NB4 (cell line): Measurements from ENCODE around the gene AFAP1.

Experiments
- DNase-seq: peaks from one replicate; pipeline ENCODE4 v3.0.0; 2010; ENCODE audit warnings: low read depth
- H3K4me3 ChIP-seq: one replicate; pipeline ENCODE4 v1.5.1; 2011; ENCODE audit warnings: mild to moderate bottlenecking, low read depth, low read length, moderate library complexity
- MYC ChIP-seq: IDR thresholded peaks from 2 replicates; pipeline ENCODE4 v1.6.1; 2011; ENCODE audit warnings: low read depth, low read length
- POLR2A ChIP-seq: IDR thresholded peaks from 2 replicates; pipeline ENCODE4 v1.6.1; 2011; ENCODE audit warnings: mild to moderate bottlenecking; ENCODE audit not compliant: insufficient read length; ENCODE audit errors: extremely low read depth
- TF ChIP-seq, protein P1 (sequence below): IDR thresholded peaks from 2 replicates; pipeline ENCODE4 v1.6.1; 2011; ENCODE audit warnings: low read depth, low read length
- TF ChIP-seq, protein P2 (sequence below): IDR thresholded peaks from one replicate; pipeline ENCODE4 v1.5.1; 2012; ENCODE audit warnings: low read depth, low read length

AFAP1 gene

DNA sequence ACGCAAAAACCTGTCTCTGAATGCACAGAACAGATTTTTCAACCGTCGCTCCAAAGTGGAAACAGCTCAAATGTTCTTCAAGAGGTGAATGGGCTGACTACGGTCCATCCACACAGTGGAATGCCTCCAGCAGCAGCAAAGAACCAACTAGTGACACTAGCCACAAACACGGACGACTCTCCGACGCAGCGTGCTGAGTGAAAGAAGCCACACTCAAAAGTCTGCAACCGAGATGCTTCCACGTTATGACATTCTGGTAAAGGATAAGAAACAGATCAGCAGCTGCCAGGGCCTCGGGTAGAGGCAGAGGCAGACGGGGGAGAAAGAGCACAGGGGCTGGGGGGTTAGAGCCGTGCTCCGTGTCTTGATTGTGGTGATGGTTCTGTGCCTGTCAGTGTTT is 125.2 kb downstream of the AFAP1 start:
- no peak for DNase-seq
- TF ChIP-seq, protein P1, sequence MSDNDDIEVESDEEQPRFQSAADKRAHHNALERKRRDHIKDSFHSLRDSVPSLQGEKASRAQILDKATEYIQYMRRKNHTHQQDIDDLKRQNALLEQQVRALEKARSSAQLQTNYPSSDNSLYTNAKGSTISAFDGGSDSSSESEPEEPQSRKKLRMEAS = no peak
- no peak for TF ChIP-seq POLR2A
- TF ChIP-seq MYC = no peak
- TF ChIP-seq, protein P2, sequence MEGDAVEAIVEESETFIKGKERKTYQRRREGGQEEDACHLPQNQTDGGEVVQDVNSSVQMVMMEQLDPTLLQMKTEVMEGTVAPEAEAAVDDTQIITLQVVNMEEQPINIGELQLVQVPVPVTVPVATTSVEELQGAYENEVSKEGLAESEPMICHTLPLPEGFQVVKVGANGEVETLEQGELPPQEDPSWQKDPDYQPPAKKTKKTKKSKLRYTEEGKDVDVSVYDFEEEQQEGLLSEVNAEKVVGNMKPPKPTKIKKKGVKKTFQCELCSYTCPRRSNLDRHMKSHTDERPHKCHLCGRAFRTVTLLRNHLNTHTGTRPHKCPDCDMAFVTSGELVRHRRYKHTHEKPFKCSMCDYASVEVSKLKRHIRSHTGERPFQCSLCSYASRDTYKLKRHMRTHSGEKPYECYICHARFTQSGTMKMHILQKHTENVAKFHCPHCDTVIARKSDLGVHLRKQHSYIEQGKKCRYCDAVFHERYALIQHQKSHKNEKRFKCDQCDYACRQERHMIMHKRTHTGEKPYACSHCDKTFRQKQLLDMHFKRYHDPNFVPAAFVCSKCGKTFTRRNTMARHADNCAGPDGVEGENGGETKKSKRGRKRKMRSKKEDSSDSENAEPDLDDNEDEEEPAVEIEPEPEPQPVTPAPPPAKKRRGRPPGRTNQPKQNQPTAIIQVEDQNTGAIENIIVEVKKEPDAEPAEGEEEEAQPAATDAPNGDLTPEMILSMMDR = no peak
- no peak overlapping the region for H3K4me3 ChIP-seq

DNA sequence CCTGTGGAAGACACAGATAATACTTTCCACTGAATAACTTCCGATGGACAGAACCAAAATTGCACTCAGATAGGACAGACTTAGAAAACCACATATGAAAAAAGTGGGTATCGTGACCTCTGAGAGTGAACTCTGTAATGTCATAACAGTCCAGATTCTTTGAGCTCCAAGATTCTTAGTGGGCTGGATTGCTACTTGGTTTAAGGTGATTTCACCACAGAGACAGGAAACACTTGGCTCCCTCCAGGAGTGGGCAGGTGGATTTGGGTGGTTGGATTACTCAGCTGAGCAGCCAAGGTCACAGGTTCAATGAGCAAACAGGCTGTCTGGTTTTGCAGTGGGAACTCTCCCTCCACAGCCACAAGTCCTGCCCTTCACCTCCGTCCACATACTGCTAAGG is 126.0 kb downstream of the AFAP1 start:
- TF ChIP-seq MYC = no peak
- TF ChIP-seq, protein P1 = no peak
- TF ChIP-seq, protein P2 = no peak
- TF ChIP-seq POLR2A = no peak
- no peak for DNase-seq
- no peak overlapping the region for H3K4me3 ChIP-seq

DNA sequence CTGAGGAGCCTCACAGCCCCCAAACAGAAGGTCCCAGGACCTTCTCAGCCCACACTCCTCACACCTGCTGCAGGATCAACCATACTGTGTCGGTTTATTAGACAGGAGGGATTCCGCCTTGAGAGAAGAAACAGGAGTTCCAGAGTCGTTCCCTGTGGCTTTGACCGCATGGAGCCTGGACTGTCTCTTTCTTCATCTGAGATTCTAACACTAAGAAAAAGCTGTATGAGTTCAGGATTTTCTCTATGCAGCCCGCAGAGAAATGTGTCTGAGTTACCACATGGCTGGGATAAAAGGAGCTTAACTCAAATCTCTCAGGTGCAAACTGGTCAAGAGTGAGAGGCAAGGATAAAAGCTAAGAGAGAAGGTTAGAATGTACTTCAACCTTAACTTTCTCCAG is 126.7 kb downstream of the AFAP1 start:
- no peak overlapping the region for H3K4me3 ChIP-seq
- no peak for DNase-seq
- TF ChIP-seq MYC (no peak), POLR2A (no peak)
- TF ChIP-seq, protein P1 = no peak
- TF ChIP-seq, protein P2 = no peak

DNA sequence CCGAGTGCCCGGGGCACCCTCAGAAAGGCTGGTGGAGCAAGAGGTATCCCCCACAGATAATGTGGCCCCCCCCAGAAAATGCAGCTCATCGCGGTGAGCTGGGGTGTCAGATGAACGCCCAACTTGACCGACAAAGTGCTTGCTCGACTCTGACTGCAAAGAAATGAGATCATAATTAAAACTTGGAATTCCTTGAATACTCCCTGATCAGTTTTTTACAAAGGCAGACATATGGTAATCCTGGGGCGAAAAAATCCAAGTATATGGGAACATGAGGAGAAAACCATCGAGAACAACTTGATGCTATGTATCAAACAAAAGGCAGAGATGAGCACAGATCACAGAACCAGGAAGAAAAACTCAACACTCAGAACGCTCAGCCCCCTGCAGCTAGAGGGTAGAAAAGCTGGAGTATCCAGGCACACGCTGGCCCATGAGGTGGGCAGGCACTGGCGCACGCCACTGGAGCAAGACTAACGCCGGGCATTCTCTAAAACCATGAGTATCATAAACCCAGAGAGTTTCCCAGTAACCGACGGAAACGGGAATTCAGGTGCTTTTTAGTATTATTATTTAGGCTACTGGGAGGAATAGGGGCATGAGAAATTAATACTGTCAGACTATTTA is 127.3 kb downstream of the AFAP1 start:
- no peak for TF ChIP-seq POLR2A
- no peak for TF ChIP-seq MYC
- TF ChIP-seq, protein P2 = no peak
- TF ChIP-seq, protein P1 = no peak
- H3K4me3 ChIP-seq = no peak overlapping the region
- no peak for DNase-seq

DNA sequence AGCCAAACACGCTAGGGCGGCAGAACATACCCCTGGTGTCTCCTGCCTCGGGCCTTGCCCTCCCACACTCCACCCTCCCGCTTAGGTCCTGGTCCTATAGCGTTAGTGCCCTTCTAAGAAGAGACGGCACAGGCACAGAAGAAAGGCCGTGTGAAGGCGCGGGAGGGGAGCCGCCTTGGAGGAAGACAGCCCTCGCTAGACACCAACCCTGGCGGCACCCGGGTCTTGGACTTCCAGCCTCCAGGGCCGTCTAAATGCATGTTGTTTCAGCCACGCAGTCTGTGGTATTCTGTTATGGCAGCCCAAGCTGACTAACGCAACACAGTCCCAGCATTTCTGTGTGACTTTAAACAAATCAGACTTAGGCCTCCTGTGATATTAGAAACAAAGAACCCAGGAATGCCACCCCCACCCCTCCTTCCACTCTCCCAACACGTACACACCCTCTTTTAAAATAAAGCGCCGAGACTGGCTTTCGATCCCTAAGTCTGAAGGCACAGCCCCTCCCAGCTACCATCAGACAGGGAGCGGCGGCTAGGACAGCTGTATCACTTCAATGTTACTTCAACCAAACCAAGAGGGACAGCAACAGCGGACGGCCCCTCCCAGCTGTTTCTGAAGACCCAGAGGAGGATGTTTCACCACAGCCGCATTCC is 128.0 kb downstream of the AFAP1 start:
- no peak for DNase-seq
- TF ChIP-seq, protein P1 = no peak
- TF ChIP-seq, protein P2 = no peak
- TF ChIP-seq MYC (no peak), POLR2A (no peak)
- no peak overlapping the region for H3K4me3 ChIP-seq
